Skin epidermis (tissue), 12 donors: ENCODE results near the gene KRT20.
"Not testable (repeated sequence)": the region's sequence is repeated elsewhere in the genome, so short reads cannot be mapped to it uniquely, and the experiment has no call there.

Experiments used
- H3K27ac ChIP-seq, 21 experiments: fragments of 200-600 bp; sonication (generic) in 11 of 21; one replicate each; pipeline ENCODE4 v1.5.0; 2020; ENCODE audit warnings: mild to moderate bottlenecking in 3 of 21, inconsistent platforms in 2 of 21, moderate library complexity in 2 of 21
- H3K4me3 ChIP-seq, 7 experiments: fragments of 200-600 bp; sonication (generic) in 2 of 7; one replicate each; pipeline ENCODE4 v1.5.0; 2020; ENCODE audit warnings: inconsistent platforms in 2 of 7, mild to moderate bottlenecking in 2 of 7, moderate library complexity in 1 of 7

Gene KRT20, protein sequence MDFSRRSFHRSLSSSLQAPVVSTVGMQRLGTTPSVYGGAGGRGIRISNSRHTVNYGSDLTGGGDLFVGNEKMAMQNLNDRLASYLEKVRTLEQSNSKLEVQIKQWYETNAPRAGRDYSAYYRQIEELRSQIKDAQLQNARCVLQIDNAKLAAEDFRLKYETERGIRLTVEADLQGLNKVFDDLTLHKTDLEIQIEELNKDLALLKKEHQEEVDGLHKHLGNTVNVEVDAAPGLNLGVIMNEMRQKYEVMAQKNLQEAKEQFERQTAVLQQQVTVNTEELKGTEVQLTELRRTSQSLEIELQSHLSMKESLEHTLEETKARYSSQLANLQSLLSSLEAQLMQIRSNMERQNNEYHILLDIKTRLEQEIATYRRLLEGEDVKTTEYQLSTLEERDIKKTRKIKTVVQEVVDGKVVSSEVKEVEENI

DNA sequence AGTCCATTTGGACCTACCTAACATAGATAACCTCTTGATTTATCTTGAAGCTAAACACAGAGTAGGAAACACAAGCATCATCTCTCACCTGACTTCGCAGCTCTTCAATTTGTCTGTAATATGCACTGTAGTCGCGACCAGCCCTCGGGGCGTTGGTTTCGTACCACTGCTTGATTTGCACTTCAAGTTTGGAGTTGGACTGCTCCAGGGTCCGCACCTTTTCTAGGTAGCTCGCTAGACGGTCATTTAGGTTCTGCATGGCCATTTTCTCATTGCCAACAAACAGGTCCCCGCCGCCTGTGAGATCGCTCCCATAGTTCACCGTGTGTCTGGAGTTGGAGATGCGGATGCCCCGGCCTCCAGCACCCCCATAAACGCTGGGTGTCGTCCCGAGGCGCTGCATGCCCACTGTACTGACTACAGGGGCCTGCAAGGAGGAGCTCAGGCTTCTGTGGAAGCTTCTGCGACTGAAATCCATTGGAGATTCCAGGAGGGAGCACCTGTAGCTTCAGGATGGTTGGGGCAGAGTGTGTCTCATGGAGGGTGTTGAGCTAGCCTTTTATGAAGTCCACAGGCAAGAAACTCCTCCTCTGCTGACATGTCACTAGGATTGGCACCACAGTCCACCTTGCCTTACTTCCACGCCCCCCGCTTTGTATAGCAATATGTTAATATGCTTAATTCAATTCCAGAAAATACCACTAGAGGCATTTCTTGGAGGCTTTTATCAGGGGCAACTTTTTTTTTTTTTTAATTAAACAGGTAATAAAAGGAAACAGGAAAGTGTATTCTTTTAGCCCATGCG lies at the start of gene KRT20:
KRT20 (minus strand) TSS at position 535 of the 805 bp plus-strand sequence; CDS start at position 478, 57 bp downstream.
- Histone ChIP-seq H3K27ac (no peak within 1 kb of the TSS), H3K4me3 (no peak within 1 kb of the TSS)

DNA sequence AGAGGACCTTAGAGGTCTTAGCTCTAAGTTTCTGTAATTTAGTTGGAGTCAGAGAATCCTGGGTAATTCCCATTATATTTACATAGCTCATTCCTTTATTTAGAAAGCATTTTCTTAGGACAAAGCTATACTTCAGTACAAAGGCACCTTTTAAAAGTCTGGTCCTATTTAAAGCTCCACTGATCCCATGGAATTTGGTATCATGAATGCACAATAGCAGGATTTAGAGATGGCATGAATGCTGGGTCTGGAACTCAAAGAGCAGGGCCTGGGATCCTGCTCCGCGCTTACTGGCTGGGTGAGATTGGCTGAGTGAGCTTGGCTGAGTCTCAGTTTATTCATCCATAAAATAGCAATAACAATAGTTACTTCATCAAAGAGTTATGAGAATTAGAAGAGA lies 47.6 kb upstream of the KRT20 start:
- Histone ChIP-seq H3K27ac (no peak overlapping the region), H3K4me3 (no peak overlapping the region)

DNA sequence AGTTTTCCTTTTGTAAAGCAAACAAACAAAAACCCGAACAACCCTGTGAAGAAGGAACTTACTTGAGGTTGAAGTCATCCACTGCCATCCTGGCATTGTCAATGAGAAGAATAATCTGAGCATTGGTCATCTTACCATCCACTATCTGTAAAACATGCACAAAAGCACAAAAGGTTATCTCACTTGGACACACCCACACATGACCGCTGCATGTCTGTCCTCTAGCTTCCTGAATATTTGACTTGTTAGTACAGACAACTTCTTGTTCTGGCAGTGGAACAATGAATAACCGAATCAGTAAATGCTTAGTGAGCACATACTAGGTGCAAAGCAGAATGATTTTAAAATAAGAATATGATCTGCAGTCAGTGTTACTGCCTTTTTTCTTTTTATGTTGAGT lies 46.3 kb upstream of the KRT20 start:
- no peak overlapping the region for H3K27ac ChIP-seq
- no peak overlapping the region for H3K4me3 ChIP-seq

DNA sequence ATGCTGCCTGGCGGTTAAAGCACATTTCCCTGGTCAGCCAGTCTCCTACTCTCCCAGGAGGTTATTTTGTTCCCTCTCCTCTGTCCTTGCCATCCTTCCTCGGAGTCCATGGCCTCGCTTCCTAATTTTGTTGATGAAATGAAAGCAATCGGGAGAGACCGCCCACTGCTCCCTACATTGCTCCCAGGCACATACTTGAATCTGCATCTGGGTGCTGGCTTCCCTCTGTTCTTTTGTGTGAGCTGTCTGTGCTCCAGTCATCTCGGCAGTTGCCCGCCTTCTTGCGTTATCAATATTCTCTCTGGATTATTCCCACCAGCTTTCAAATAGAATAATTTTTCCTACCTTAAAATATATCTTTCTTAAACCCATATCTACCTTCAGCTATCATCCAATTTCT lies 41.3 kb upstream of the KRT20 start:
- H3K27ac ChIP-seq: no peak overlapping the region

DNA sequence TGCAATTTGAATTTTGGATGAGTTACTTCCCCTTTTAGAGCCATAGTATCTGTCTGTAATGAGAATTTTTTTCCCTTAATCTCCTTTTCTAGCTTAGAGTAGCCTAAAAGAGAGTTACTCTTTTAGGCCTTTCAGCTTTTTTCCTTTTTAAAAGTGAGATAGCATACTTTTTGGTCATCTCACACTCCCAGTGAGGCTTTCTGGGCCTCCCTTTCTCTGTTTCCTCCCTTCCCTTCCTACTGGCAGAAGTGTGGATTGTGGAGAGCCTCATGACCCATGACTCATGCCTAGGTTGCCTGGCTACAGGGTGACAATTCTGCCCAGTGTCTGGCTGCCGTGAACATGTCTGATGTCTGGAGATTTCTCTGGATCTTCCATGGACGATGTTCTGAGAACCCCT lies 37.2 kb upstream of the KRT20 start:
- Histone ChIP-seq H3K27ac (peak overlapping the region in 14 of 21 experiments; percentile 11 to 80 (median 54)), H3K4me3 (no peak overlapping the region)

More for the DNA sequence above, 41.3 kb upstream of the KRT20 start:
- no peak overlapping the region for H3K4me3 ChIP-seq

DNA sequence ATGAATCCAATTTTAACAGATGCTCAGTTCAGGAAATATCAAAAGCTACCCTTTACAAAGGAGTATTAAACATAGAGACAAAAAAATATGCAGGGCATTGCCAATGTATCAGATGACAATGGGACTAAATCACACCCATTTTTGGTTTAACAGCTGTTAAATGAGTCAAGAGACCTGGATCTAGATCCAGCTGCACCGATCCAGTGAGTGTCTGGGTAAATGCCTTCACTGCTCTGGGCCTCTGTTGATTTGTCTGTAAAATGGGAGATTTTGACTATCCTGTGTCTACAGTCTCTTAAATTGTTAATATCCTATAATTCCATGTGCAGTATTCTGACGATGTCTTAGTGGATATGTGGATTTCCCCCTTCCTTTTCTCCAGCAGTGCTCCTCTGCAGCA lies 36.0 kb upstream of the KRT20 start:
- H3K4me3 ChIP-seq: no peak overlapping the region
- H3K27ac ChIP-seq: no peak overlapping the region

DNA sequence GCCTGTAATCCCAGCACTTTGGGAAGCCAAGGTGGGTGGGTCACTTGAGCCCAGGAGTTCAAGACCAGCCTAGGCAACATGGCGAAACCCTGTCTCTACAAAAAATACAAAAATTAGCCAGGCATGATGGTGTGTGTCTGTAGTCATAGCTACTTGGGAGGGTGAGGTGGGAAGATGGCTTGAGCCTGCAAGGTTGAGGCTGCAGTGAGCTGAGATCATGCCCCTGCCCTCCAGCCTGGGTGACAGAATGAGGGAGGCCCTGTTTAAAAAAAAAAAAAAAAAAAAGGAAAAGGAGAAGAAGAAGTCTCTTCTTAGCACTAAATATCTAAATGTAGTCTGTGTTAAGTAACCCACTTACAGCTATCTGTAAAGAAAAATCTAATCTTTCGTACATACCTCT lies 32.1 kb upstream of the KRT20 start:
- not testable (repeated sequence) for H3K27ac ChIP-seq, H3K4me3 ChIP-seq

DNA sequence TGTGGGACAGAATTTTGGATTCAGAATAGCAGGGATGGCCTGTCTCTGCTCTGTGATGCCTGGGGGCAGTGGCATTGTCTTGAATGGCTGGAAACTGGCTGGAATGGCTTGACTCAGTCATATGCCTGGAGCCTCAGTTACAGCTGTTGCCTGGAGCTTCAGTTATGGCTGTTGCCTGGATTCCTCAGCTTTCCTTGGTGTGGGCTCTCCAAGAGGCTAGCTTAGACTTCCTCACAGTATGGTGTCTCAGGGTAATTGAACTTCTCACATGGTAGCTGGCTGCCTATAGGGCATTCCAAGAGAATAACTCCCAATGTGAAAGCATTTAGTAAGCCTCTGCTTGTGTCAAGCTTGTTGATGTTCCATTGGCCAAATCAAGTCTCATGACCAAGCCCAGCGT lies 31.3 kb upstream of the KRT20 start:
- H3K27ac ChIP-seq: peak overlapping the region in 6 of 21 experiments; percentile 28 to 64 (median 40)
- no peak overlapping the region for H3K4me3 ChIP-seq

DNA sequence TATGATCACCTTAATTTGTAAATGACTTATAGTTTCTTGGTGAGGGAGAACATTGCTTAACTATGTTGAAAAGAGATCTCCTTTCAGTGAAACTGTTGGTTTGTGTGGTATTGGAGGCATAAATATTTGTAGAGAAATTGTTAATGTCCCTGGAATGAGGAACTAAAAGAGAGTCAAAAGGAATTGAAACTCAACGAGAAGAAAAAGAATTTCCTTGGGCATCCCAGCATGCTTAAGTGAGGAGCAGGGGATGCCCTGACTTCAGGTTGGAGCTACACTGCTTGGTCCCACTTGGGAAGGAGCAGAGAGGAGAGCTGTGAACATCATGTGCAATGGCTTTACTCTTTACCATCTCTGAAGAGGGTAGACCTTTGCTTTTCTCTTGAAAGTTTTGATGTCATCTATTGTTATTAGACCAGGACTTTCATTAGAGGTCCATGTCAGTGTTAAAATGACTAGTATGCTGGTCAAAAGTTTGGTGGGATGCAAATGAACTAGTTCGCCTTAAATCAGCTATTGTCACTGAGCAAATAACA lies 30.7 kb upstream of the KRT20 start:
- H3K27ac ChIP-seq: peak overlapping the region in 8 of 21 experiments; percentile 28 to 64 (median 42)
- no peak overlapping the region for H3K4me3 ChIP-seq

DNA sequence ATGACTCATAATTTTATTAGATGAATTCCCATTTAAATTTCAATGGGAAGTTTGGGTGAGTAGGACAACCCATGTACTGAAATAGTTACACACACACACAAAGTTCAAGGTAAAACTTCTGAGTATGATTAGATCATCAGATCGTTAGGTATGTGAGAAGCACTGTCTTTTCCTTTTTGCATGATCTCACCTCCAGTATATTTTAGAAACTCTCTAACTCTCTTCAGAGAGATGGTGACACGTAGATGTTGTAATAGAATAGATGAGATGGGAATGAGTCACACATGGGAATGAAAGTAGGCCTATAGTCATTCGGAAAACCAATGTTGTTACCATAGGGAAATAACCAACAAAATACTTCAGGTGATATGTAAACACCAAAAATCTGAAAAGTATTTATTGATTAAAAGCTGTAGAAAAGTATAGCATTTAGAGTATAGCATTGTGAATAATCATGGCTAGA lies 30.2 kb upstream of the KRT20 start:
- H3K27ac ChIP-seq: peak overlapping the region in 6 of 21 experiments; percentile 29 to 64 (median 42)

DNA sequence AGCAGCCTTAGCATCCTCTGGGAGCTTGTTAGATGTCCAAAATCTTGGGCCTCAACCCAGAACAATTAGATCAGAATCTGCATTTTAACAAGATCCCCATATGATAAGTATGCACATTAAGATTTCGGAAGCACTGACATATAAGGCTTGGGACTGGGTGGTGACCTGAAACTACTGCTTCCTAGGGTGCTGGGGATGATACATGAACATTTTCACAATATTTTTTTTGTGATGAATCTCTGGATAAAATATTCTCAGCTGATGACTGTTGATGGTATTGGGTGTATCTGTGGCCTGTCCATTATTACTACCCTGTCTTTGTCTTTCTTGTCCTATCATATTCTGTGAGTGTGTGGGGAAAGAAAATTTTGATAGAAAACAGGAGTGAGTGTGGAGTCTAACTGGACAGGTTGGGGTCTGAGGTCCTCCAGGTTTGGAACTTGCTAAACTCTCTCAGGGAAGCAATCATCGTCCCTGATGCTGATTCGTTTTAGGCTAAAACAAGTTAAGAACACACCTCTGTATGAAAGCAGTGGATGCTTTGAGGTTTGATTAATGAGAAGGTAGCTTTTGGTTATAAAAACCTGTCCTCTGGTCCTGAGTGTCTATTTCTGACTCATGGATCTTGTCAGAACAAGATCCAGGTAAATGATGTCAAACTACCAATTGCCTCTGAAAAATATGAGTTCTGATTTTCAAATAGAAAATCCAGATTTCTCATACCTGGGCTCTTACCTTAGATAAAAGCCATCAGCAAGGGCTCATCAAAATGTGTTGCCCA lies 29.2 kb upstream of the KRT20 start:
- H3K4me3 ChIP-seq: no peak overlapping the region
- peak overlapping the region in 5 of 21 experiments; percentile 8 to 36 (median 13) for H3K27ac ChIP-seq

More for the DNA sequence above, 30.2 kb upstream of the KRT20 start:
- no peak overlapping the region for H3K4me3 ChIP-seq

DNA sequence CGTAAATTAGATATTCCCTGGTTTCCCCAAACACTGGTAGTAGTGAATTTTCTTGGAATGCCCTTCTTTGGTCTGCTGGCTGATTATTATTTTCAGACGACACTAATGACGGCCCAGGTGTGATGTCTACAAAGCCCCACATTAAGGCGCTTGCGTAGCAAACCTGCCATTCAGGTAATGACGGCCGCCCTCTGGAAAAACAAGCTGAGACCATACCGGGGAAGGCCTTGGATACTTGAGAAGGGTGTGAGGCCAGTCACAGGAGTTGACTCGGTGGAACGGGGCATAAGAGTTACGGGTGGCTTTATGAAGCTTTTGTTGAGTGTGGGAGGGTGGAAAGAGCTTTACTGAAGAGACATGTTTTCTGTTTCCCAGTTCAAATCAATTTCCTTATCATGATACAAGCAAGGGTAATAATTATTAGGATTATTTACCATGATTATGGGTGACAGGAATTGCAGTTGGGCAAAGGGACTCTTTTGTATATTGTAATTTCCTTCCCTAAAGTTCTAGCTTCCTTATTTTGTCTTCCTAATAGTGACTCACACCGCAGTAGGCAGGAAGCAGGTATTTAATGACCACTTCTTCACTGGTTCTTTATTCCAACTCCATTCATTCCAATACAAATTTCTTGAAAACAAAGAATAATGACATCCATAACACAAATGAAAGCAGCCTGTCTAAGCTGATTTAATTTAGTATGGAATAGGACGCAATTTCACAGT lies 27.6 kb upstream of the KRT20 start:
- Histone ChIP-seq H3K4me3 (no peak overlapping the region), H3K27ac (peak overlapping the region in 2 of 21 experiments; percentile 8 to 41)

DNA sequence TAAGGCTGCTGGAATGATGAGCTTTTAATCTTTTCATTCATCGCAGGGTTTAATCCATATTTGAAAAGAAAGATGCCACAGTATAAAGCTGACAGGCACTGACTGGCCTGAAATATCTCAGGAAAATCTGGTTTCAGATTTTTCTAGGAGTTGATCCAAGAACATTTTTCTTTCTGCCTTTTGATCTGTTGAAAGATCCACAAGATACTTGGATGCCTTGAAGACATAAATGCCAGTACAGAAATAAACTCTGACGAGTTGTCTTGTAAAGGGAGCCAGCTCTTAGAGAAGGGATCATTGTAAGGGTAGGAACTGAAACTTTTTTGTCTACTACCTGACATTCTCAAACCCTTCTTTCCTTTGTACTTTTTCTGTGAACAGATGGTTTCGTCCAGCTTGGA lies 25.4 kb upstream of the KRT20 start:
- peak overlapping the region in 20 of 21 experiments; percentile 35 to 82 (median 68) for H3K27ac ChIP-seq

DNA sequence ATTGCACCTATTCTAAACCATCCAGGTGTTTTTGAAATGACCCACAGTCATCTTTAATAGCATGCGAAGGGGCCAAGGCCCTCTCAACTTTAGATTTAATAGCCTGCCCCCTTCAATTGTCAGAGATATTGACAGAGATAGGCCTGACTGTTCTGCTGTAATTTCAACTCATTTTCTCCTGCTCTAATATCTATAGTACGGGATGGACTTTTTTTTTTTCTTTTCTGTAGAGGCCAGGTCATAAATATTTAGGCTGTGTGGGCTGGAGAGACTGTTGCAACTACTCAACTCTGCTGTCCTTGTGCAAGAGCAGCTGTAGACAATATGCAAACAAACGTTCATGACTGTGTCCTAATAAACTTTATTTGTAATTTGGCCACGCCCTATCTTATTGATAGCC lies 24.7 kb upstream of the KRT20 start:
- Histone ChIP-seq H3K27ac (peak overlapping the region in 19 of 21 experiments; percentile 32 to 82 (median 59)), H3K4me3 (no peak overlapping the region)

More for the DNA sequence above, 25.4 kb upstream of the KRT20 start:
- no peak overlapping the region for H3K4me3 ChIP-seq

DNA sequence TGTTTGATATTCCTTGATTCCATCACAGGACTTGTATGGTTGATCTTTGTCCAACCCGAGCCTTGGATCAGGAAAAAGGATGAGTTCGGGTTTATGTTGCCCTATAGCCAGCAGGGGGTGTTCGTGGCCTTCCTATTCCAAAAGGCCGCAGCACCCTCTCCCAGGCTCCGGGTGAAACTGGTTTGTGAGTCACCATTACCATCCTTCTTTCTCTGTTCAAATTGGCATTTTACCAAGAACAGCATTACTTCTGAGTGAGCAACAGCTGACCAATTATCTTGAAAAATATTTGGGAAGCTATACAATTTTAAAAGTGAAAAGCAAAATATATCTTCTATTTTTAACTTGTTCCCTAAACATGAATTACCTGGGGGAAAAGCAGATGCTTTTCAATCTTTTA lies 24.3 kb upstream of the KRT20 start:
- Histone ChIP-seq H3K4me3 (no peak overlapping the region), H3K27ac (peak overlapping the region in 17 of 21 experiments; percentile 32 to 82 (median 59))

DNA sequence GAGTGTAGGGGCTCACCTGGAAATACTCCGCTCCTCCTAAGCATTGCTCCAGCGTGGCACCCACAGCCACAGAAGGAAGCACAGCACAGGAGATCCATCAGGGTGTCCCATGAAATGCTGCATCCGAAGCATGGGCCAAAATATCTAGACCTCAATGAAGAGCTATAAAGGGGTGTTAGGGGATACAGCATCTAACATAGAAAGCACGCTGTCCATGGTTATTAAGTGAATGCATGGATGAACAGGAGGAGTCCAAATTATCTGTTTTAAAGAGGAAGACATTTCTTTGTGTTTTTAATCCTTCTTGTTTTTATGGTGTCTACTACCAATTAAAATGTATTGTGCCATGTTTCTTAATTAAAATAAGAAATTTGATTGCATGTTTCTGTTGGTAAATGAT lies 21.6 kb upstream of the KRT20 start:
- Histone ChIP-seq H3K4me3 (no peak overlapping the region), H3K27ac (no peak overlapping the region)

DNA sequence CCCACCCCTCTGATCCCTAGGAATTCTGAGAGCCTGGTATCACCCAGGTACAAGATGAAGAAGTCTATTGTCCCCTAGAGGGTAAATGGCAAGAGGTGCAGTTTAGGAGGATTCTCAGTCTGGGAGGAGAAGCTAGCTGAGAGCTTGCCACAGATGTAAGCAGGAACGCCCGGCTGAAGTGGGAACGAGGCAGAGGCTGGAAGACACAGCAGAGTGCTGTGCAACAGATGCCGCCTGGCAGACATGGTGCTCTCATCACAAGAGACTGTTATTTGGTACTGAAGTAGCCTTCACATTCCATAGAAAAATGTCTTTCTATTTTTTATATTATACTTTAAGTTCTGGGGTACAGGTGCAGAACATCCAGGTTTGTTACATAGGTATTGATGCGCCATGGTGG lies 20.3 kb upstream of the KRT20 start:
- no peak overlapping the region for H3K4me3 ChIP-seq
- H3K27ac ChIP-seq: no peak overlapping the region

DNA sequence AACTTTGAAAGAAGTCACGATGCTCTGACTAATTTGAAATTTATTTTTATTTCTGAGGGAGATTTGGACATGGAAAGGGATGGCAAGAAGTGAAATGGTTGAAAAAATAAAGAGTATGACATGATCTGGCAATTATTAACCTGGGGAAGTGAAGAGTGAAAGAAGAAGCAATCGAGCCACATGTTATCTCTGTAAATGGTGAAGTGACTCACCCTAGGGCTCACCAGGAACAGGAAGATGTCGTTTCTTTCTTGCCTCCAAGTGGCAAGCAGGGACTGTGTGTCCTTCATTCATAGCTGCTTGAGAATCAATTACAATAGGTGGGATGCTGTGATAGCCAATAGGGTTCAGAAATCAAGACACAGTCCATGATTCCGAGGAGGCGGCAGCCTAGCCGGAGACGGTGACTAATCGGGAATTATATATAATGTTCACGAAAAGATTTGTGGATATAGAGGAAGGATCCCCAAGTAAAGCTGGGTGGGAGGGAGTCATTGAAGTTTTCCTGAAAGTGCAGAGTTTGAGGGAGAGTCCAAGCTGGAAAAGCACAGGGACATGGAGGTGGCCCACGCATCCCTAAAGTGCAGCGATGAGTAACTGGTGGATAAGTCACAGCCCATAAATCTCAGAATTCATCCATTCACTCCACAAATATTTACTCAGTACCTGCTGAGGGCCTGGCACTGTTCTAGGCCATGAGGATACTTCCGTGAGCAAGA lies 18.2 kb upstream of the KRT20 start:
- Histone ChIP-seq H3K27ac (peak overlapping the region in 1 of 21 experiments; percentile 4), H3K4me3 (no peak overlapping the region)
